ENCODE measurements around the gene TSPAN18. TPM values are rescaled to one million over a fixed set of nuclear protein-coding genes. Genes with fewer than 3 reads are reported as not detected.

Gene TSPAN18
- total RNA-seq, 1 experiment from 2014 or later, result 13.3 TPM

GRCh38 chr11:44889266-44889665 is 162.5 kb downstream of the TSPAN18 start:
- in situ Hi-C loops (cut with HindIII; ENCODE audit: low sequenced_read_pairs), result no loop called here
- no peak for DNase-seq (ENCODE audit: low spot score)

GRCh38 chr11:44892843-44893242 is 166.1 kb downstream of the TSPAN18 start:
- no peak for DNase-seq (ENCODE audit: low spot score)
- in situ Hi-C loops (cut with HindIII; ENCODE audit: low sequenced_read_pairs), result loop anchor here (5.0 to 10.0 kb wide), 3 partner anchors 41 to 268 kb away; partner anchors contain the start of gene TSPAN18

DNA sequence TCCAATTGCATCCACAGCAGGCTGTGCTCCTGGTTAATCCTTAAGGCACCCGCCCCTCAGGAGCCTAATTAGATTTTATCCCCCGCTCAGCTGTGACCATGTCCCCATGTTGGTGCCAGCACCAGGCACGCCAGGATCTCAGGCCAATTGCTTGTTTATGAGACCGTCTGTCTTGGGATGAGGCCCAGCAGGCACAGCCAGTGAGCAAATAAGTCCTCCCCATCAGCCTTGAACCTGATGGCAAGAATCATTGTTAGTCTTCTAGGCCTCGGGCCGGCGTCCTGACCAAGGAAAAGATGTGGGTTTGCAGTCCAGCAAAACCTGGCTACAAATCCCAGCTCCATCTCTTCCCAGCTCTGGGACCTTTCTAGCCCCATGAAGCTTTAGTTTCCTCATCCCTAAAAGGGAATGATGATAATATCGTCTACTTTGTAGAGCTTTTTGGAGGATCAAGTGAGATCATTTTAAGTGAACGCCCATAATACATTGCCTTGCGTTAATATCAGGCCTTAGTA is 166.6 kb downstream of the TSPAN18 start:
- in situ Hi-C loops (cut with HindIII; ENCODE audit: low sequenced_read_pairs), result loop anchor here (5.0 to 10.0 kb wide), 3 partner anchors 41 to 269 kb away; partner anchors contain the start of gene TSPAN18

DNA sequence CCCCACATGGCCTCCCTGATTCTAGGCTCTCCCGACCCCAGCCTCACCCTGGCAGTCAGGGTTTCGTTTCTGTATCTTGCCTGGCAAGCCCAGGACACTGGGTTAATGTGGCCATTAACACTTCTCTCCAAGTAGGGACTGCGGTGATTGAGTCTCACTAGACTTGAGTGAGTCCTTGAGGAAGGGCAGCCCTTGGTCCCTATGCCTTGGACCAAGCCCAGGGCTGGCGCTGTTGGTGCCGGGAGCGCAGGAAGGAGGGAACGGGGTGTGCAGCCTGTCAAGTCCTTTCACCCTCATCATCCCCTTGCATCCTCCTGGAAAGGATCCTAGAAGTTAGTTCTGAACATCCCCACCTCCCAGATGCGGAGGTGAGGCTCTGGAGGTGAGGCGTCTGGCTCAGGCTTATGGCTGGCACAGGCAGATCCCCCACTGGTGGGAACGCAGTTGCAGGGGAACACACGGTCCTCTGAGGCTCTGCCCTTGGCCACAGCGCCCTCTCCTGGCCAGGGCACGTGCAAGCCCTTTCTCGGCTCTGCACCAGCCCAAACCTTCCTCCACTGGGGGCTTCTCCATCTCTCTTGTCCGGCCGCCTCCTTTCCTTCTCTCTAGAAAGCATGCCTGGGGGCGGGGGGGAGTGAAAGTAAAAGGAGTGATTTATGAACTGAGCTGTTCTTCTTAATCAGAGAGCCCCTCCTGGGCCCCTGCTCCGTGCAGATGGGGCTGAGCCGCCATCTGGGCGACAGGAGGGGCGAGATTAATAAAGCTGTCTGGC is 167.3 kb downstream of the TSPAN18 start:
- peak; percentile 79 for DNase-seq (ENCODE audit: low spot score)
- in situ Hi-C loops (cut with HindIII; ENCODE audit: low sequenced_read_pairs), result loop anchor here (5.0 to 10.0 kb wide), 3 partner anchors 42 to 269 kb away; partner anchors contain the start of gene TSPAN18

More for the DNA sequence above, 166.6 kb downstream of the TSPAN18 start:
- DNase-seq (ENCODE audit: low spot score), result peak; percentile 99

GRCh38 chr11:44899959-44900358 is 173.2 kb downstream of the TSPAN18 start:
- in situ Hi-C loops (cut with HindIII; ENCODE audit: low sequenced_read_pairs), result loop anchor here (10.0 kb wide), 1 partner anchor 275 kb away; no protein-coding TSS in a partner anchor
- DNase-seq (ENCODE audit: low spot score), result no peak

- no peak for DNase-seq (ENCODE audit: low spot score)
- in situ Hi-C loops (cut with HindIII; ENCODE audit: low sequenced_read_pairs), result no loop called here
Measured at GRCh38 chr11:44901120-44901633, 174.4 kb downstream of the TSPAN18 start.

DNA sequence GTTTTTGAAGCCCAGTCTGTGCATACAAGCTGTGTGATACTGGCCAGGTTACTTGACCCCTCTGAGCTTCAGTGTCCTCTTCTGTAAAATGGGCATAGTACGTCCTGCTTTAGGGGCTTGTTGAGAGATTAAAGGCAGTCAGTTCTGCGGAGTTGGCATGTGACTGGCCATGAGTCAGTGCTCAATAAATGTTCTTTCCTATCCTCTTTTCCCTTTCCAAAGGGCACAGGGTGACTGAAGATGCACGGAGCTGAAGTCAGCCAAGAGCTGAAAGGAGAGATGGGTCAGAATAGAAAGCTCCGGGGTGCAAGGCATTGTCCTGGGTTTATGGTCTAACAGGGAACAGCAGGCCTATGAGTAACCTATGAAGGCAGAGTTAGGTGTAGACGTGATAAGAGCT is 175.0 kb downstream of the TSPAN18 start:
- in situ Hi-C loops (cut with HindIII; ENCODE audit: low sequenced_read_pairs), result no loop called here
- no peak for DNase-seq (ENCODE audit: low spot score)

DNA sequence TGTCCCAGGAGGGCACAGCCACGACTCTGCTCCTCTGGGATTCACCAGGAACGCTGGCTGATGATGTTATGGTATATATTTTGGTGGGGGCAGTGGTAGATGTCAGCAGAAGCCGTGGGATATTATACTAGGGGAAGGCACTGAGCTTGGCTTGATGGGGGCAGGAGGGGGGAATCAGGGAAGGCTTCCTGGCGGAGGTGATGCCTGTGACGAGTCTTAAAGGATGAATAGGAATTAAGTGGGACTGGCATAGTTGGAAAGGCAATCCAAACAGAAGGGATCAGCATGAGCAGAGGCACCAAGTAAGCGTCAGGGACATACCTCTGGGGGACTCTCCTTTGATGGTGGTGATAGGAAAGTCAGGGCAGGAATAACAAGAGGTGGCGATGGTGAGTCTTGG is 176.3 kb downstream of the TSPAN18 start:
- no peak for DNase-seq (ENCODE audit: low spot score)
- in situ Hi-C loops (cut with HindIII; ENCODE audit: low sequenced_read_pairs), result no loop called here

DNA sequence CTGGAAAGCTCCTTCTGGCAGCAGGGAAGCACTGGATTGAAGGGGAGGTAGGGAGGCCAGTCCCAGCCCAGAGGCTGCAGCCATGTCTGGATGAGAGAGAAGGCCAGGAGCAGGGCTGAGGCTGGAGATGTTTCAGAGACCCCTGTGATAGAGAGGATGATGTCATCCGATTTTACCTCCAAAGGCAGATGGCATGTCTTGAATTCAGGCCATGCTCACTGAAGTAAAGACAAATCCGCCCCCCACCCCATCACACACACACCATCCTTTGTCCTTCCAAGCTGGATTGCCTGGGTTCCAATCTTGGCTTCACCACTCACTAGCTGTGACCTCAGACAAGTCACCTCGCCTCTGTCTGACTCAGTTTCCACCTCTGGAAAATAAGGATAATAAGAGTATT is 176.8 kb downstream of the TSPAN18 start:
- DNase-seq (ENCODE audit: low spot score), result no peak
- in situ Hi-C loops (cut with HindIII; ENCODE audit: low sequenced_read_pairs), result no loop called here

- DNase-seq (ENCODE audit: low spot score), result peak; percentile 91
- in situ Hi-C loops (cut with HindIII; ENCODE audit: low sequenced_read_pairs), result no loop called here
Measured at GRCh38 chr11:44904261-44905020, 177.7 kb downstream of the TSPAN18 start.

DNA sequence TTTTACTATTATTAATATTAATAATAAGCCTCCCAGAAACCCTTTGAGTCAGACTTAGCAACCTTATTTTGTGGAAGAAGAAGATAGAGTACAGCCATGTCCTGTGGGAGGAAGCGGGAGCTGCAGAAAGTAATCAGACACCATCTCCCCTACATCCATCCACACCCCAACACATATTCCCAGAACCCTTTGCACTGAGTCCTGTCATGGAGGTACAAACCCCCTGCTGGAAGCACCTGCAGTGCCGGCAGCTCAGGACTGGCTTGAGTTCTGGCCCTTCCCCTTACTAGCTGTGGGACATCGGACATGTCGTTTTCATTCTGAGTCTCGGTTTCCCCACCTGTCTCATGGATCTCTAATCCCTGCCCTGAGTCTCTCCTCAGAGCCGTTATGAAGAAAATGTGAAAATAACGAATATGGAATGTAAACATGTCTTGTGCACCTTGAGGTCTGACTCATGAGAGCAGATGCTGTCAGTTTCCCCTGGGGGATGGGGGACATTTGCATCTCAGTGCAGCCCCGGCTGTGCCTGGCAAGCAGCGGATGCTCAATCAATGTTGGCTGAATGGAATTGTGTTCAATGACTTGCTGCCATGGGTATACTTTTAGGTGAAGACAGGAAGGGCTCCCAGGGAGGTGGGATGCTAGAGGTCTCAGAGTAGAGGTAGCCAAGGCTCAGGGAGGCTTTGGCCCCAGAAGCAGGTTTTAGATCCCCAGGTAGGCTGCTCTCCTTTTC is 178.5 kb downstream of the TSPAN18 start:
- in situ Hi-C loops (cut with HindIII; ENCODE audit: low sequenced_read_pairs), result no loop called here
- DNase-seq (ENCODE audit: low spot score), result peak; percentile 42

DNA sequence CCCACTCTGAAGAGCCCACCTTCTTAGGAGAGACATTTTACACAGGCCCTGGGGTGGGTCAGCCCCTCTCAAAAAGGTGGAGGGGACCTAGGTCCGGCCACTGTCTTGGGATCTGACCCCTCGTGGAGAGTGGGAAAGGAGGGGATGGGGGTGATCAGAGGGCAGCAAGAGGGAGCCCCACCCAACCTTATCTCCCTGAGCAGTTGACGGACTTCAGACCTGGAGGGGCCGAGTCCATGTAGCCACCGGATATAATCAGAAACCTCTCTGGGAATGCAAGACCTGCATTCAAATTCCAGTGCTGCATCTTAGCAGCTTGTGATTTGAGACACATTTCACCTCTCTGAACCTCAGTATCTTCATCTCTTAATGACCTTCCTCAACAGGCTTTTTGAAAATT is 179.9 kb downstream of the TSPAN18 start:
- DNase-seq (ENCODE audit: low spot score), result no peak
- in situ Hi-C loops (cut with HindIII; ENCODE audit: low sequenced_read_pairs), result no loop called here

DNA sequence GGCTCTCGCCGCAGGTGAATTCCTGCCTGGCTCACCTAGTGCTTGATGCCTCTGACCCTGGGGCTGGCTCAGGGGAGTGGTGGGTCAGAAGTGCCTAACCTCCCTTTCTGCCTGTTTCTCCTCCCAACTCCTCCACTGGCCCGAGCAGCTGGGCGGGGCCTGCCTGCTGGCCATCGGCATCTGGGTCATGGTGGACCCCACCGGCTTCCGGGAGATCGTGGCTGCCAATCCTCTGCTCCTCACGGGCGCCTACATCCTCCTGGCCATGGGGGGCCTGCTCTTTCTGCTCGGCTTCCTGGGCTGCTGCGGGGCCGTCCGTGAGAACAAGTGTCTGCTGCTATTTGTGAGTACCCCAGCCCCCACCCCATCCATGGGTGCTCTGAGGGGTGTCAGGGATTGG is 182.8 kb downstream of the TSPAN18 start:
- no peak for DNase-seq (ENCODE audit: low spot score)
- in situ Hi-C loops (cut with HindIII; ENCODE audit: low sequenced_read_pairs), result no loop called here

GRCh38 chr11:44910591-44910990 is 183.8 kb downstream of the TSPAN18 start:
- DNase-seq (ENCODE audit: low spot score), result no peak
- in situ Hi-C loops (cut with HindIII; ENCODE audit: low sequenced_read_pairs), result no loop called here

GRCh38 chr11:44911029-44911814 is 184.5 kb downstream of the TSPAN18 start:
- peak; percentile 97 for DNase-seq (ENCODE audit: low spot score)
- in situ Hi-C loops (cut with HindIII; ENCODE audit: low sequenced_read_pairs), result no loop called here

DNA sequence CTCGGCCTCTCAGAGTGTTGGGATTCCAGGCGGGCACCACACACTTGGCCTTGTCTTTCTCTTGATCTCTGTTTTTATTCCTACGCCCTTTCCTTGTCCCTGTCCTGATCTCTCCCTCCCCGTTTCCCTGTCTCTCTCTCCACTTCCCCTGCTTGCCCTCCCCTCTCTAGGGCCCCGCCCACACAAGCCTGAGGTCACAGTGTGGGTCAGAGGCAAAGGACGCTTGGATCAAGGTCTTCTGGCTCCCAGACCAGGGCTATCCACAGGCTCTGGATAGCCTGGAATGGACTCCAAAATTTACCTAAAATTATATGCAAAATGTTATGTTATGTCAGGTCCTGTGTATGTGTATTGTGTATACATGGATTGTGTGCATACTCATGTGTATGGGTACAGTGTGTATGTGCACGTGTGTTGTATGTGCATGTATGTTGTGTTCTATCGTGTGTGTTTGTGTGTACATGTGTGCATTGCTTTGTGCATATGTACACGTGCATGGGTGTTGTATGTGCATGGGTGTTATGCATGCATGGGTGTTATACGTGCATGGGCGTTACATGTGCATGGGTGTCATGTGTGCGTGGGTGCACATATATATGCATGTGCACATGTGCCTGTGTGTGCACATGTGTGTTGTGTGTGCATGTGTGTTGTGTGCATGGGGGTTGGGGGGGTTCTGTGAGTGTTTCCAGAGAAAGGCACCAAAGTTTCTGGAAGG is 185.7 kb downstream of the TSPAN18 start:
- DNase-seq (ENCODE audit: low spot score), result no peak
- in situ Hi-C loops (cut with HindIII; ENCODE audit: low sequenced_read_pairs), result no loop called here

- in situ Hi-C loops (cut with HindIII; ENCODE audit: low sequenced_read_pairs), result no loop called here
- DNase-seq (ENCODE audit: low spot score), result peak; percentile 63
Measured at GRCh38 chr11:44913502-44913901, 186.7 kb downstream of the TSPAN18 start.

DNA sequence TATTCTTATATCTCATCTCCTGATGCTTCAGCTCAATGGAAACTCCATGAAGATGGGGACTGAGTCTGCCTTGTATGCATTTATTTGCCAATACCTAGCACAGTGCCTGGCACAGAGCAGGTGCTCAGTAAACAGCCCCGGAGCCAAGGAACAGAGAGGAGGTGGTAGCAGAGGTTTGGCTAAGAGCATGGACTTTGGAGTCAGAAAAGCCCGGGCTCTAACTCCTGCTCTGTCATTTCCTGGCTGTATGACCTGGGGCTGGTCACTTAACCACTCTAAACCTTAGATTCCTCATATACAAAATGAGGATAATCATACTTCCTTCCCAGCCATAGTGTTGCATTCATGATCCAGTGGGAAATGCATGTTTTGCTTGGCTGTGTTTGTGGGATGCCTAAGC is 187.3 kb downstream of the TSPAN18 start:
- DNase-seq (ENCODE audit: low spot score), result no peak
- in situ Hi-C loops (cut with HindIII; ENCODE audit: low sequenced_read_pairs), result no loop called here

Measured in G401 (cell line).